ENCODE data around the gene SLC2A1.
A peak's percentile ranks its signal among the peaks of the same experiment; 100 is the strongest.

Gene SLC2A1

GRCh38 chr1:42975561-42976225 is 17.0 kb upstream of the SLC2A1 start:
- Histone ChIP-seq H2AK5ac (ENCODE audit: low read length) (no peak overlapping the region), H3K27me3 (ENCODE audit: insufficient read depth, low read length) (no peaks in the 10 kb centered on the region), H4K91ac (ENCODE audit: low read depth, low read length) (no peak overlapping the region), H3K14ac (ENCODE audit: low read length) (no peak overlapping the region), H4K8ac (ENCODE audit: low read depth, low read length) (no peak overlapping the region), H3K27ac (ENCODE audit: low read depth, low read length) (no peak overlapping the region), H3K4me1 (ENCODE audit: control insufficient read depth in 1 of 2, insufficient read depth in 2 of 2, low read length in 2 of 2) (peaks cover 9 to 13% of the 10 kb centered on the region in 2 experiments), H3K9ac (ENCODE audit: low read length) (no peak overlapping the region), H4K12ac (ENCODE audit: low read depth, low read length) (no peak overlapping the region), H2BK120ac (ENCODE audit: insufficient read depth, low read length, poor library complexity) (no peak overlapping the region), H3K79me1 (ENCODE audit: low read length) (peaks cover 15% of the 10 kb centered on the region), H3K18ac (ENCODE audit: low read length) (no peak overlapping the region), H3K4me3 (ENCODE audit: low read depth, low read length) (no peak overlapping the region), H2BK12ac (ENCODE audit: low read length) (no peak overlapping the region), H2BK5ac (ENCODE audit: low read depth, low read length, poor library complexity) (no peak overlapping the region), H3K9me3 (ENCODE audit: insufficient read depth, low read depth, low read length) (no peaks in the 10 kb centered on the region), H3K23ac (ENCODE audit: low read length) (no peak overlapping the region), H3K4me2 (ENCODE audit: low read length) (no peak overlapping the region), H2AFZ (ENCODE audit: insufficient read depth, low read length, poor library complexity) (no peak overlapping the region), H3K4ac (ENCODE audit: low read depth, low read length) (no peak overlapping the region), H3K36me3 (ENCODE audit: control insufficient read depth in 1 of 2, insufficient read depth in 2 of 2, low read length in 2 of 2) (no peaks in the 10 kb centered on the region), H3K79me2 (ENCODE audit: control insufficient read depth, insufficient read depth, low read length, poor library complexity) (no peaks in the 10 kb centered on the region)
- no peak for DNase-seq
- no CpG with 5 or more reads among the region's 4 CpGs for WGBS (ENCODE audit: extremely low coverage, insufficient coverage, insufficient read length)

DNA sequence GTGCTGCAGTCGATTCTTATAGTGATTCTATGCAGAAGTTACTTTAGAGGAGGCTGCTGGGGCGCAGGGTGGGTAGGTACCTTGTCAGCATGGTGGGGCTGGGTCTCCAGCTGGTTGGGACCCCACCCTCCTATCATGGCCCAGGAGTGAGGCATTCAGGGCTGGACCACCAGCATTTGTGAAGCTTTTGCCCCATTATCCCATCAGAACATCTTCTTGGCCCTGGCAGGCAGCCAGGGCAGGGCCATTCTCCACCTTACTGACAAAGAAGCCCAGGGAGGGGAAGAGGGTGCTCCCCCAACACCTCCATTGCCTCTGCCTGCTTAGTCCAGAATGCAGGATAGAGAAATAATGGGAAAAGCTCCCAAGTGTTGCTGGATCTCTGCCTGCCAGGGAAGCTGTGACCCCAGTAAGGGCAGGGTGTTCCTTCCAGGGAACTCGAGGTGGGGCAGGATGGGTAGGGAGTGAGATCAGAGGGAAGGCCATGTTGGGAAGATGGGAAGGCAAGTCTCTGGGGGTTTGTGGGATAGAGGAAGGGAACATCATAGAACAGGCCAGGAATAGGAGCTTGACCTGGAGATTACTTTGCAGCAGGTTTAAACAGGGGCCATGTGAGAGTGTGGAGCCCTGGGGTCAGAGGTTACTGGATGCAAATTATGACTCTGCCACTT is 16.2 kb upstream of the SLC2A1 start:
- Histone ChIP-seq H3K4me3 (ENCODE audit: low read depth, low read length) (no peak overlapping the region), H3K9ac (ENCODE audit: low read length) (no peak overlapping the region), H2BK12ac (ENCODE audit: low read length) (peak overlapping the region; percentile 51), H3K4ac (ENCODE audit: low read depth, low read length) (no peak overlapping the region), H3K36me3 (ENCODE audit: control insufficient read depth in 1 of 2, insufficient read depth in 2 of 2, low read length in 2 of 2) (no peaks in the 10 kb centered on the region), H3K4me1 (ENCODE audit: control insufficient read depth in 1 of 2, insufficient read depth in 2 of 2, low read length in 2 of 2) (peaks cover 9 to 18% of the 10 kb centered on the region in 2 experiments), H3K79me1 (ENCODE audit: low read length) (peaks cover 15% of the 10 kb centered on the region), H4K12ac (ENCODE audit: low read depth, low read length) (no peak overlapping the region), H2AFZ (ENCODE audit: insufficient read depth, low read length, poor library complexity) (no peak overlapping the region), H2AK5ac (ENCODE audit: low read length) (peak overlapping the region; percentile 55), H4K91ac (ENCODE audit: low read depth, low read length) (peak overlapping the region; percentile 60), H2BK5ac (ENCODE audit: low read depth, low read length, poor library complexity) (no peak overlapping the region), H3K79me2 (ENCODE audit: control insufficient read depth, insufficient read depth, low read length, poor library complexity) (no peaks in the 10 kb centered on the region), H3K23ac (ENCODE audit: low read length) (no peak overlapping the region), H3K14ac (ENCODE audit: low read length) (peak overlapping the region; percentile 22), H3K27me3 (ENCODE audit: insufficient read depth, low read length) (no peaks in the 10 kb centered on the region), H2BK120ac (ENCODE audit: insufficient read depth, low read length, poor library complexity) (peak overlapping the region; percentile 8), H3K4me2 (ENCODE audit: low read length) (no peak overlapping the region), H4K8ac (ENCODE audit: low read depth, low read length) (no peak overlapping the region), H3K9me3 (ENCODE audit: insufficient read depth, low read depth, low read length) (no peaks in the 10 kb centered on the region), H3K18ac (ENCODE audit: low read length) (no peak overlapping the region), H3K27ac (ENCODE audit: low read depth, low read length) (no peak overlapping the region)
- no CpG with 5 or more reads among the region's 3 CpGs for WGBS (ENCODE audit: extremely low coverage, insufficient coverage, insufficient read length)
- DNase-seq: no peak

GRCh38 chr1:42973799-42974198 is 15.1 kb upstream of the SLC2A1 start:
- peak overlapping the region; percentile 7 for H2BK120ac ChIP-seq (ENCODE audit: insufficient read depth, low read length, poor library complexity)
- H3K9me3 ChIP-seq (ENCODE audit: insufficient read depth, low read depth, low read length): no peaks in the 10 kb centered on the region
- H3K4me3 ChIP-seq (ENCODE audit: low read depth, low read length): no peak overlapping the region
- no peak overlapping the region for H4K8ac ChIP-seq (ENCODE audit: low read depth, low read length)
- H3K4ac ChIP-seq (ENCODE audit: low read depth, low read length): no peak overlapping the region
- WGBS (ENCODE audit: extremely low coverage, insufficient coverage, insufficient read length): no CpG with 5 or more reads among the region's 3 CpGs
- DNase-seq: no peak
- no peak overlapping the region for H4K12ac ChIP-seq (ENCODE audit: low read depth, low read length)
- H2AFZ ChIP-seq (ENCODE audit: insufficient read depth, low read length, poor library complexity): no peak overlapping the region
- no peak overlapping the region for H3K9ac ChIP-seq (ENCODE audit: low read length)
- H4K91ac ChIP-seq (ENCODE audit: low read depth, low read length): peak overlapping the region; percentile 41
- H2BK12ac ChIP-seq (ENCODE audit: low read length): peak overlapping the region; percentile 10
- H3K14ac ChIP-seq (ENCODE audit: low read length): peak overlapping the region; percentile 0
- H3K79me2 ChIP-seq (ENCODE audit: control insufficient read depth, insufficient read depth, low read length, poor library complexity): no peaks in the 10 kb centered on the region
- H3K36me3 ChIP-seq (ENCODE audit: control insufficient read depth in 1 of 2, insufficient read depth in 2 of 2, low read length in 2 of 2): no peaks in the 10 kb centered on the region
- peak overlapping the region; percentile 49 for H2BK5ac ChIP-seq (ENCODE audit: low read depth, low read length, poor library complexity)
- no peaks in the 10 kb centered on the region for H3K27me3 ChIP-seq (ENCODE audit: insufficient read depth, low read length)
- H3K27ac ChIP-seq (ENCODE audit: low read depth, low read length): peak overlapping the region; percentile 35
- no peak overlapping the region for H2AK5ac ChIP-seq (ENCODE audit: low read length)
- peaks cover 12% of the 10 kb centered on the region for H3K79me1 ChIP-seq (ENCODE audit: low read length)
- no peak overlapping the region for H3K18ac ChIP-seq (ENCODE audit: low read length)
- peaks cover 9 to 18% of the 10 kb centered on the region in 2 experiments for H3K4me1 ChIP-seq (ENCODE audit: control insufficient read depth in 1 of 2, insufficient read depth in 2 of 2, low read length in 2 of 2)
- H3K23ac ChIP-seq (ENCODE audit: low read length): no peak overlapping the region
- no peak overlapping the region for H3K4me2 ChIP-seq (ENCODE audit: low read length)

GRCh38 chr1:42973286-42973685 is 14.6 kb upstream of the SLC2A1 start:
- no peak overlapping the region for H4K12ac ChIP-seq (ENCODE audit: low read depth, low read length)
- no CpG with 5 or more reads among the region's 11 CpGs for WGBS (ENCODE audit: extremely low coverage, insufficient coverage, insufficient read length)
- no peak overlapping the region for H3K4ac ChIP-seq (ENCODE audit: low read depth, low read length)
- H3K9ac ChIP-seq (ENCODE audit: low read length): no peak overlapping the region
- H3K18ac ChIP-seq (ENCODE audit: low read length): no peak overlapping the region
- no peak overlapping the region for H3K4me3 ChIP-seq (ENCODE audit: low read depth, low read length)
- H3K23ac ChIP-seq (ENCODE audit: low read length): no peak overlapping the region
- no peaks in the 10 kb centered on the region for H3K27me3 ChIP-seq (ENCODE audit: insufficient read depth, low read length)
- DNase-seq: peak; percentile 59 to 63
- peak overlapping the region; percentile 35 for H3K27ac ChIP-seq (ENCODE audit: low read depth, low read length)
- no peak overlapping the region for H2AK5ac ChIP-seq (ENCODE audit: low read length)
- no peak overlapping the region for H2AFZ ChIP-seq (ENCODE audit: insufficient read depth, low read length, poor library complexity)
- H2BK5ac ChIP-seq (ENCODE audit: low read depth, low read length, poor library complexity): peak overlapping the region; percentile 49
- H3K79me2 ChIP-seq (ENCODE audit: control insufficient read depth, insufficient read depth, low read length, poor library complexity): no peaks in the 10 kb centered on the region
- peak overlapping the region; percentile 7 for H2BK120ac ChIP-seq (ENCODE audit: insufficient read depth, low read length, poor library complexity)
- H2BK12ac ChIP-seq (ENCODE audit: low read length): no peak overlapping the region
- no peak overlapping the region for H3K4me2 ChIP-seq (ENCODE audit: low read length)
- peaks cover 2% of the 10 kb centered on the region for H3K9me3 ChIP-seq (ENCODE audit: insufficient read depth, low read depth, low read length)
- no peak overlapping the region for H3K14ac ChIP-seq (ENCODE audit: low read length)
- peaks cover 9 to 14% of the 10 kb centered on the region in 2 experiments for H3K4me1 ChIP-seq (ENCODE audit: control insufficient read depth in 1 of 2, insufficient read depth in 2 of 2, low read length in 2 of 2)
- peak overlapping the region; percentile 41 for H4K91ac ChIP-seq (ENCODE audit: low read depth, low read length)
- H3K79me1 ChIP-seq (ENCODE audit: low read length): peaks cover 12% of the 10 kb centered on the region
- no peaks in the 10 kb centered on the region for H3K36me3 ChIP-seq (ENCODE audit: control insufficient read depth in 1 of 2, insufficient read depth in 2 of 2, low read length in 2 of 2)
- H4K8ac ChIP-seq (ENCODE audit: low read depth, low read length): no peak overlapping the region

Measured in trophoblast cell (in vitro differentiated cells and primary cell).